Upper lobe of left lung (tissue), 6 donors: Measurements from ENCODE around the gene VHLL. TPM values are rescaled to one million over a fixed set of nuclear protein-coding genes. Genes with fewer than 3 reads are reported as not detected.
A peak's percentile ranks its signal among the peaks of the same experiment; 100 is the strongest.

ENCODE experiments used
- ATAC-seq, 2 donors: fragments of 200-7000 bp; cut with Tn5 transposase; one replicate each; pipeline ENCODE4 v1.9.1; 2022; ENCODE audit warnings: mild to moderate bottlenecking in 2 of 2, moderate library complexity in 2 of 2; ENCODE audit not compliant: low FRiP score in 2 of 2
- DNase-seq, 2 donors: peaks; one replicate each; pipeline ENCODE4 v3.0.0-alpha.2; 2019 to 2020
- H3K27ac ChIP-seq, 4 donors: fragments of 200-600 bp; sonication (generic); one replicate each; pipeline ENCODE4 v1.5.1; 2016 to 2019
- H3K27me3 ChIP-seq, 4 donors: fragments of 200-600 bp; sonication (generic); one replicate each; pipeline ENCODE4 v1.5.1; 2017 to 2019
- H3K36me3 ChIP-seq, 4 donors: fragments of 200-600 bp; sonication (generic); one replicate each; pipeline ENCODE4 v1.5.1; 2016 to 2019
- H3K4me1 ChIP-seq, 4 donors: fragments of 200-600 bp; sonication (generic); one replicate each; pipeline ENCODE4 v1.5.1; 2018 to 2019
- H3K4me3 ChIP-seq, 4 donors: fragments of 200-600 bp; sonication (generic); one replicate each; pipeline ENCODE4 v1.5.1; 2017 to 2019; ENCODE audit warnings: mild to moderate bottlenecking in 2 of 4, moderate library complexity in 1 of 4
- H3K9me3 ChIP-seq, 4 donors: fragments of 200-600 bp; sonication (generic); one replicate each; pipeline ENCODE4 v1.5.1; 2018 to 2019
- EP300 ChIP-seq, 4 donors: sonication (generic); formaldehyde crosslinking; IDR thresholded peaks; one replicate each; pipeline ENCODE4 v1.5.1; 2017; ENCODE audit warnings: antibody characterized with exemption in 4 of 4, control low read depth in 2 of 4
- POLR2A ChIP-seq, 4 donors: fragments of 450-650 bp; IDR thresholded peaks; one replicate each; pipeline ENCODE4 v1.5.1; 2016 to 2017; ENCODE audit warnings: antibody characterized with exemption in 4 of 4, mild to moderate bottlenecking in 2 of 4
- POLR2AphosphoS5 ChIP-seq, 2 donors: sonication (generic); formaldehyde crosslinking; IDR thresholded peaks; one replicate each; pipeline ENCODE4 v1.5.1; 2017; ENCODE audit warnings: antibody characterized with exemption in 2 of 2
- WGBS, 2 donors: methylation state at CpG; one replicate each; pipeline ENCODE4 v1.1.5; 2017 to 2018; 5-methylcytosine and 5-hydroxymethylcytosine counted together
- total RNA-seq, 6 donors: library from RNA; depleted of rRNA in 4 of 6; stranded (reverse); fragments of >200 nt in 4 of 6; gene quantifications; one replicate each; pipeline versions ENCODE4 v1.1.0 to v1.2.1, GENCODE V29; 2016 to 2021
- TF ChIP-seq, protein P1 (sequence below), 6 experiments: fragments of 450-650 bp in 4 of 6; fragments of 200-600 bp in 2 of 6; sonication (generic) in 2 of 6; IDR thresholded peaks; one replicate each; pipeline ENCODE4 v1.5.1; 2016 to 2019; ENCODE audit warnings: antibody characterized with exemption in 6 of 6
- donor health status: DM: no; HTN: no; CAD: no; lungs with moderate emphysema.
- donor health status: DM: no; HTN: yes; CAD: no; lungs with severe emphysema.

Gene VHLL
- total RNA-seq, 6 donors from 2014 or later = 7.3 TPM; not detected in 5

DNA sequence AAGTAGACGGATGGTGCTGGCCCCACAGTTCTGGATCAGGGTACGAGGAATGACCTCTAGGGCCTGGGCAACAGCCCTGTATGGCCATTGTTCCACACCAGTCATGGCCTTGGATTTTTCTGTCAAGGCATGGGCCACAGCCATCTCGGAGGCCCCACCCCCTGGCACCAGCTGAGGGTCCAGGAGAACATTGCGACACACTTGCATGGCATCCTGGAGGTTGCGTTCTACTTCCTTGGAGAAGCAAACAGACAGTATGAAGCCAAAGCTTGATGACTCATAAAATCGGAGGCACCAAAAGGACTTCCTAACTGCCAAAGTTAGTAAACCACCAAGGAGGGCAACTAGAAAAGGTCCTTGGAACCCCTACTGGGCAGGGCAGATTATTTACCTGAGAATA, 11.9 kb upstream of the VHLL start:
- no peaks in the 10 kb centered on the region for H3K27me3 ChIP-seq
- H3K4me3 ChIP-seq = no peak overlapping the region
- peaks cover 29 to 100% (median 81%) of the 10 kb centered on the region in 4 donors for H3K36me3 ChIP-seq
- WGBS, 2 donors = 74 to 86% methylated on average over 6 of the region's 6 CpGs
- TF ChIP-seq POLR2AphosphoS5 (IDR thresholded peaks at IDR 0.05) = no peak
- no peak for TF ChIP-seq POLR2A (IDR thresholded peaks at IDR 0.05)
- no peak for TF ChIP-seq EP300 (IDR thresholded peaks at IDR 0.05)
- TF ChIP-seq, protein P1, sequence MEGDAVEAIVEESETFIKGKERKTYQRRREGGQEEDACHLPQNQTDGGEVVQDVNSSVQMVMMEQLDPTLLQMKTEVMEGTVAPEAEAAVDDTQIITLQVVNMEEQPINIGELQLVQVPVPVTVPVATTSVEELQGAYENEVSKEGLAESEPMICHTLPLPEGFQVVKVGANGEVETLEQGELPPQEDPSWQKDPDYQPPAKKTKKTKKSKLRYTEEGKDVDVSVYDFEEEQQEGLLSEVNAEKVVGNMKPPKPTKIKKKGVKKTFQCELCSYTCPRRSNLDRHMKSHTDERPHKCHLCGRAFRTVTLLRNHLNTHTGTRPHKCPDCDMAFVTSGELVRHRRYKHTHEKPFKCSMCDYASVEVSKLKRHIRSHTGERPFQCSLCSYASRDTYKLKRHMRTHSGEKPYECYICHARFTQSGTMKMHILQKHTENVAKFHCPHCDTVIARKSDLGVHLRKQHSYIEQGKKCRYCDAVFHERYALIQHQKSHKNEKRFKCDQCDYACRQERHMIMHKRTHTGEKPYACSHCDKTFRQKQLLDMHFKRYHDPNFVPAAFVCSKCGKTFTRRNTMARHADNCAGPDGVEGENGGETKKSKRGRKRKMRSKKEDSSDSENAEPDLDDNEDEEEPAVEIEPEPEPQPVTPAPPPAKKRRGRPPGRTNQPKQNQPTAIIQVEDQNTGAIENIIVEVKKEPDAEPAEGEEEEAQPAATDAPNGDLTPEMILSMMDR (IDR thresholded peaks at IDR 0.05) = no peak
- no peak for ATAC-seq
- no peaks in the 10 kb centered on the region for H3K9me3 ChIP-seq
- no peak for DNase-seq
- H3K4me1 ChIP-seq = no peaks in the 10 kb centered on the region
- no peak overlapping the region for H3K27ac ChIP-seq

DNA sequence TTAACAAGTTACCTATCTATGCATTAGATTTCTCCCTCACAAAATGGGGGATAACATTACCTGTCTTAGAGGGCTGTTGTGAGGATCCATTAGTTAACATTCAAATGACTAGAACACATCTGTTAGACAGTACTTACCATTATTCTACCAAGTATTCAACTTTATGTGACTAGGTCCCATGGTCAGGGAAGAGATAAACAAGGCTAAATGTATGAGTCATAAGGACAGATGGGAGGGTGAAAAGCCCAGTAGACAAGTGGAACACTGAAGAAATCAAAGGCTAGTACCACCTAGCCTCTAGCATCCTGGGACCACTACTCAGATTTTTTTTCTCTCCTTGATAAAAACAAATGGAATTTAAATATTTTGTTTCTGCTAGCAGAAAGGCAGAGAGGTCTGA, 9.0 kb upstream of the VHLL start:
- H3K36me3 ChIP-seq = peaks cover 21 to 84% (median 63%) of the 10 kb centered on the region in 4 donors
- H3K4me1 ChIP-seq = no peaks in the 10 kb centered on the region

DNA sequence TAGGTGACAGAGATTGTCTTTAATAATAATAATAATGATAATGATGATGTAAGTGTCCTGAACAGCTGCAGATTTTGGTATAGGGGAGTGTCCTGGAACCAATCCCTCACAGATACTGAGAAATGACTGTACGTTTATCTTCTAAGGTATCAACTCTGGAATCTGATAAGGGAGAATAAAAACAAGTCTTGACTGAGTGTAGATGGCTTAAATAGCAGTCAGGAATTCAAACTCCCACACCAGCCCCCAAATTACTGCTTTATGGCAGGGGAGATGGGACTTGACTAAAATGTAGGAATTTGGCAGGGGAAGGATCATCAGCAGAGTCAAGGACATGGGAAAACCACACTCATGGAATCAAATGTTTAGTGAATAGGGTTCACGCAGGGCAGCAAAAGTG, 6.1 kb upstream of the VHLL start:
- Histone ChIP-seq H3K36me3 (peaks cover 13 to 55% (median 38%) of the 10 kb centered on the region in 4 donors), H3K27me3 (no peaks in the 10 kb centered on the region), H3K4me3 (no peak overlapping the region), H3K9me3 (no peaks in the 10 kb centered on the region), H3K27ac (no peak overlapping the region), H3K4me1 (no peaks in the 10 kb centered on the region)
- ATAC-seq (no peak), DNase-seq (no peak)
- TF ChIP-seq EP300 (IDR thresholded peaks at IDR 0.05) (no peak), POLR2A (IDR thresholded peaks at IDR 0.05) (no peak), POLR2AphosphoS5 (IDR thresholded peaks at IDR 0.05) (no peak)
- TF ChIP-seq, protein P1 (IDR thresholded peaks at IDR 0.05) = no peak
- WGBS, 2 donors = 71 to 75% methylated on average over 2 of the region's 2 CpGs

More for the DNA sequence above, 9.0 kb upstream of the VHLL start:
- TF ChIP-seq, protein P1 (IDR thresholded peaks at IDR 0.05) = no peak
- no peak for TF ChIP-seq EP300 (IDR thresholded peaks at IDR 0.05)
- no peak for TF ChIP-seq POLR2AphosphoS5 (IDR thresholded peaks at IDR 0.05)
- TF ChIP-seq POLR2A (IDR thresholded peaks at IDR 0.05) = no peak
- H3K27me3 ChIP-seq = no peaks in the 10 kb centered on the region
- no peaks in the 10 kb centered on the region for H3K9me3 ChIP-seq
- ATAC-seq = no peak
- H3K4me3 ChIP-seq = no peak overlapping the region
- H3K27ac ChIP-seq = no peak overlapping the region
- DNase-seq = no peak

DNA sequence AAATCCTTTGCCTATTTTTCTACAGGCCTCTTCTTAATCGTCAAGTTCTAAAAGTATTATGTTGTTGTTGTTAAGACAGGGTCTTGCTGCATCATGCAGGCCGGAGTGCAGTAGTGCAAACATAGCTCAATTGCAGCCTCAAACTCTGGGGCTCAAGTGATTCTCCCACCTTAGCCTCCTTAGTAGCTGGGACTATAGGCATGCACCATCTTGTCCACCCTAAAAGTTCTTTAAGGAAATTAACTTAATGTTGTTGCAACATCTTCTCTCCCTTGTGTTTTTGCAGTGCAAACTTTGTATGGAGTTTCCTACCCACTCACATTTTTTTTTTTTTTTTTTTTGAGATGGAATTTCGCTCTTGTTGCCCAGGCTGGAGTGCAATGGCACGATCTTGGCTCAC, 4.1 kb upstream of the VHLL start:
- TF ChIP-seq POLR2A (IDR thresholded peaks at IDR 0.05) = no peak
- TF ChIP-seq EP300 (IDR thresholded peaks at IDR 0.05) = no peak
- no peak for TF ChIP-seq POLR2AphosphoS5 (IDR thresholded peaks at IDR 0.05)
- TF ChIP-seq, protein P1 (IDR thresholded peaks at IDR 0.05) = no peak
- no peak for ATAC-seq

DNA sequence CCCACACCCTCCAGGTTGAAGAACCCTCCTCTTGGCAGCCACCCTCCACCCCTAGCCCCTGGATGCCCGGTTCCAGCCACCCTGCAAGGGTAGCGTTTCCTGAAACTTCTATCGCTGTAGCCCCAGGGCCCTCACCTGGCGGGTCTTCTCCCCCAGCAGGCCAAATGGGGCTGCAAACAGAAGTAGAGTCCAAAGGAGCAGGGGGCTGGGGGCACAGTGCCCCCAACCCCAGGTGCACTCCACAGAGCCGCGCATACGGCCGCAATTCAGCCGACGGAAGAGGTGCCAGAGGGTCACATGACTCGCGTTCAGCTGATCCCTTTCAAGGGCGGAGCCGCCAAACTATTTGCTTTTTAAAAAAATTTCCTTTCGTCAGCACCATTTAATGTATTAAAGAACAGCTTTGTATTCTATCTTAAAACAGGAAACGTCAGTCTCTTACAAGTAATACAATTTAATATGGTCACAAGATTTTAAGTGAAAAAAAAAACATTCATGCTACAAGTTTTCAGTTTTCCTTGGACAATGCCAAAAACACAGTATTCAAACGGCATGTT, 3.6 kb downstream of the VHLL start, which contains the start of gene GLMP:
Gene GLMP (minus strand): TSS at position 289 of the 557 bp plus-strand sequence. CDS start 34 bp downstream, at position 255.
- TF ChIP-seq, protein P1 (IDR thresholded peaks at IDR 0.05) = no peak
- peak in 1 of 2 donors; percentile 22 for TF ChIP-seq POLR2AphosphoS5 (IDR thresholded peaks at IDR 0.05)
- TF ChIP-seq POLR2A (IDR thresholded peaks at IDR 0.05) = peak in 1 of 4 donors; percentile 60
- 1 to 2% methylated on average over 17 of the region's 17 CpGs for WGBS, 2 donors
- Histone ChIP-seq H3K4me3 (peak within 1 kb of the TSS; percentile 43 to 87 (median 76)), H3K9me3 (no peaks in the 10 kb centered on the region), H3K27ac (peak within 1 kb of the TSS; percentile 21 to 85 (median 60)), H3K27me3 (no peaks in the 10 kb centered on the region), H3K4me1 (peaks cover 11 to 41% (median 24%) of the 10 kb centered on the region in 4 donors), H3K36me3 (peaks cover 0 to 13% (median 5%) of the 10 kb centered on the region in 4 donors)
- ATAC-seq (peak; percentile 61 to 71), DNase-seq (peak; percentile 71 to 73)

More for the DNA sequence above, 4.1 kb upstream of the VHLL start:
- Histone ChIP-seq H3K27me3 (no peaks in the 10 kb centered on the region), H3K9me3 (no peaks in the 10 kb centered on the region), H3K4me3 (no peak overlapping the region), H3K36me3 (peaks cover 0 to 35% (median 18%) of the 10 kb centered on the region in 4 donors), H3K4me1 (no peaks in the 10 kb centered on the region), H3K27ac (no peak overlapping the region)
- DNase-seq = no peak
- WGBS, 2 donors = 88 to 97% methylated on average over 4 of the region's 4 CpGs
